Anterior cingulate cortex (tissue), 58 donors: ENCODE measurements around the gene CYFIP1.

Experiments
- DNase-seq, 58 donors: peaks; one replicate each; lab custom pipeline; 2025; lab: John Stamatoyannopoulos, UW

CYFIP1 gene

GRCh38 chr15:22925875-22926274 is 54.3 kb downstream of the CYFIP1 start:
- DNase-seq = no peak

GRCh38 chr15:22922003-22922402 is 58.2 kb downstream of the CYFIP1 start:
- no peak for DNase-seq

- no peak for DNase-seq
Measured at GRCh38 chr15:22919171-22919570, 61.0 kb downstream of the CYFIP1 start.

- DNase-seq = no peak
Measured at GRCh38 chr15:22918596-22919140, 61.5 kb downstream of the CYFIP1 start.

GRCh38 chr15:22918056-22918455 is 62.1 kb downstream of the CYFIP1 start:
- DNase-seq = no peak

GRCh38 chr15:22917556-22917955 is 62.6 kb downstream of the CYFIP1 start:
- DNase-seq = no peak

- DNase-seq = no peak
Measured at GRCh38 chr15:22916606-22917350, 63.4 kb downstream of the CYFIP1 start.

GRCh38 chr15:22915866-22916515 is 64.2 kb downstream of the CYFIP1 start:
- DNase-seq = no peak

- no peak for DNase-seq
Measured at GRCh38 chr15:22913646-22914380, 66.4 kb downstream of the CYFIP1 start.

- no peak for DNase-seq
Measured at GRCh38 chr15:22912256-22912655, 67.9 kb downstream of the CYFIP1 start.

- no peak for DNase-seq
Measured at GRCh38 chr15:22911306-22911705, 68.9 kb downstream of the CYFIP1 start.

- no peak for DNase-seq
Measured at GRCh38 chr15:22908830-22909229, 71.3 kb downstream of the CYFIP1 start.

- DNase-seq = no peak
Measured at GRCh38 chr15:22907161-22907950, 72.8 kb downstream of the CYFIP1 start.

- peak in 6 of 58 donors; percentile 9 to 51 (median 22) for DNase-seq
Measured at GRCh38 chr15:22904736-22905135, 75.4 kb downstream of the CYFIP1 start.

- no peak for DNase-seq
Measured at GRCh38 chr15:22903961-22904534, 76.1 kb downstream of the CYFIP1 start.

GRCh38 chr15:22903427-22903826 is 76.7 kb downstream of the CYFIP1 start:
- DNase-seq = no peak

- no peak for DNase-seq
Measured at GRCh38 chr15:22902981-22903380, 77.2 kb downstream of the CYFIP1 start.

GRCh38 chr15:22902578-22902977 is 77.6 kb downstream of the CYFIP1 start:
- DNase-seq = no peak

GRCh38 chr15:22902046-22902445 is 78.1 kb downstream of the CYFIP1 start:
- DNase-seq = no peak
